ENCODE data around the gene XDH. TPM values are rescaled to one million over a fixed set of nuclear protein-coding genes. Genes with fewer than 3 reads are reported as not detected.

Gene XDH
- total and polyA plus RNA-seq, 2 donors (not counting 1 experiment from before 2014, with no cell fraction given) = 0.50 to 0.59 TPM

DNA sequence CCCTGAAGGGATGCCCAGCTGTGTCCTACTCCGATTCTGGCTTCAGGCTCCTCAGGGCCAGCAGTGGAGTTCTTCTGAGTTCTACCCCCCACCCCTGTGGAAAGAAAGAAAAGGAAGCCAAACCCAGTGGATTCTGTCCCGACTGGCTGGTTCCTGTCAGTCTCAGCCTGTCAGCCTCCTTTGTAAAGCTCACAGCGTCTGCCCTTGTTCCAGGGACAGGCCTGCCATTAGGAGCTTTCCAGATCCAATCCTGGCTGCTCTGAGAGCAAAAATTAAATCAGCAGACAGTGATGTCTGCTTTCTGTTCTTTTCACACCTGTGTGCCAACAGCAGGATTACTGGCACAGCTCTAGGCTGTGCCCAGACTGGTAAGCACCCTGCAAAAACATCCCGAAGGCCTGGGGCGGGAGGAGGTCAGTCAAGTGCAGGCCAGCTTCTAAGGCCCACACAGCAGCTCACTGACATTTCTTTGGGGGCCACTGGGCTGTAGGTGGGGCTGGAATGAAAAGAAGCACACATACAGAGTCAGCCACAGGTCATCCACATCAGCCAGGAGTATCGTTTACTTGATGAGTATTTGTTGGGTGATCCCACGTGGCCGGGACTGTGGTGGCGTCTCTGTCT, 111.5 kb downstream of the XDH start:
- H3K4me2 ChIP-seq (ENCODE audit: extremely low read depth, insufficient read depth, low read length) = no peak overlapping the region
- H3K27ac ChIP-seq (ENCODE audit: insufficient read depth, low read length) = no peak overlapping the region
- H3K9me3 ChIP-seq (ENCODE audit: control insufficient read depth, insufficient read depth, low read depth, low read length) = no peaks in the 10 kb centered on the region
- no peak overlapping the region for H3K9ac ChIP-seq (ENCODE audit: insufficient read depth, low read length)
- no peak overlapping the region for H3K4me3 ChIP-seq (replicated peaks in 1 of 4; ENCODE audit: control extremely low read depth in 1 of 4, insufficient read depth in 1 of 4, low read depth in 3 of 4, low read length in 4 of 4)
- TF ChIP-seq, protein P1, sequence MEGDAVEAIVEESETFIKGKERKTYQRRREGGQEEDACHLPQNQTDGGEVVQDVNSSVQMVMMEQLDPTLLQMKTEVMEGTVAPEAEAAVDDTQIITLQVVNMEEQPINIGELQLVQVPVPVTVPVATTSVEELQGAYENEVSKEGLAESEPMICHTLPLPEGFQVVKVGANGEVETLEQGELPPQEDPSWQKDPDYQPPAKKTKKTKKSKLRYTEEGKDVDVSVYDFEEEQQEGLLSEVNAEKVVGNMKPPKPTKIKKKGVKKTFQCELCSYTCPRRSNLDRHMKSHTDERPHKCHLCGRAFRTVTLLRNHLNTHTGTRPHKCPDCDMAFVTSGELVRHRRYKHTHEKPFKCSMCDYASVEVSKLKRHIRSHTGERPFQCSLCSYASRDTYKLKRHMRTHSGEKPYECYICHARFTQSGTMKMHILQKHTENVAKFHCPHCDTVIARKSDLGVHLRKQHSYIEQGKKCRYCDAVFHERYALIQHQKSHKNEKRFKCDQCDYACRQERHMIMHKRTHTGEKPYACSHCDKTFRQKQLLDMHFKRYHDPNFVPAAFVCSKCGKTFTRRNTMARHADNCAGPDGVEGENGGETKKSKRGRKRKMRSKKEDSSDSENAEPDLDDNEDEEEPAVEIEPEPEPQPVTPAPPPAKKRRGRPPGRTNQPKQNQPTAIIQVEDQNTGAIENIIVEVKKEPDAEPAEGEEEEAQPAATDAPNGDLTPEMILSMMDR (conservative IDR thresholded peaks at IDR 0.05 in 1 of 2, IDR thresholded peaks at IDR 0.05 in 1 of 2; ENCODE audit: low read depth in 1 of 2, low read length in 2 of 2) = no peak
- TF ChIP-seq EZH2 (IDR thresholded peaks at IDR 0.05; ENCODE audit: low read length, missing control alignments) = no peak
- no peak overlapping the region for H2AFZ ChIP-seq (ENCODE audit: low read length)
- no peaks in the 10 kb centered on the region for H3K36me3 ChIP-seq (ENCODE audit: control insufficient read depth, insufficient read depth, low read length)
- H3K79me2 ChIP-seq (ENCODE audit: control insufficient read depth, insufficient read depth, low read length) = no peaks in the 10 kb centered on the region
- DNase-seq (ENCODE audit: low read depth in 2 of 2) = no peak
- H3K27me3 ChIP-seq (ENCODE audit: control insufficient read depth, insufficient read depth, low read length) = no peaks in the 10 kb centered on the region
- H3K4me1 ChIP-seq (ENCODE audit: control insufficient read depth, extremely low read depth, insufficient read depth, low read length) = no peaks in the 10 kb centered on the region
- no peaks in the 10 kb centered on the region for H4K20me1 ChIP-seq (ENCODE audit: control insufficient read depth, extremely low read depth, insufficient read depth, low read length)

DNA sequence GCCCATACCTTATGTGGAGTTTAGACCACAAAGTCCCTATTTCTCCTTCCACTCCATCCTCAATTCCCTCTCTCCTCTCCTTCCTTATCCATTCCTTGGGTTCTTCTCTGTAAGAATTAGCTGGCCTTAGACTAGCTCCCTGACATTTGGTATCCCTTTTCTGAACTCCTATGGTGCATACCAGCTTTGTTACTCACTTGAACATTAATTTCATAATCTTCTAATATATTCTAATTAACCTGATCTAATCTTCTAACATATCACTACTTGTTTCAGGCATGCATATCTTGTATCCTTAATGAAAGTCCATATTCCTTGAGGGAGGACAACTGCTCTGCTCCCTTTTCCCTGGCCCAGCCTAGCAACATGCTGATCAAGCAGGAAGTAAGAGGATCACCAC, 114.2 kb downstream of the XDH start:
- H2AFZ ChIP-seq (ENCODE audit: low read length) = no peak overlapping the region
- TF ChIP-seq EZH2 (IDR thresholded peaks at IDR 0.05; ENCODE audit: low read length, missing control alignments) = no peak
- TF ChIP-seq, protein P1 (conservative IDR thresholded peaks at IDR 0.05 in 1 of 2, IDR thresholded peaks at IDR 0.05 in 1 of 2; ENCODE audit: low read depth in 1 of 2, low read length in 2 of 2) = no peak
- peaks cover 13% of the 10 kb centered on the region for H3K4me1 ChIP-seq (ENCODE audit: control insufficient read depth, extremely low read depth, insufficient read depth, low read length)
- DNase-seq (ENCODE audit: low read depth in 2 of 2) = no peak
- H3K4me2 ChIP-seq (ENCODE audit: extremely low read depth, insufficient read depth, low read length) = no peak overlapping the region
- H3K27me3 ChIP-seq (ENCODE audit: control insufficient read depth, insufficient read depth, low read length) = no peaks in the 10 kb centered on the region
- H4K20me1 ChIP-seq (ENCODE audit: control insufficient read depth, extremely low read depth, insufficient read depth, low read length) = no peaks in the 10 kb centered on the region
- no peaks in the 10 kb centered on the region for H3K36me3 ChIP-seq (ENCODE audit: control insufficient read depth, insufficient read depth, low read length)
- no peak overlapping the region for H3K9ac ChIP-seq (ENCODE audit: insufficient read depth, low read length)
- H3K79me2 ChIP-seq (ENCODE audit: control insufficient read depth, insufficient read depth, low read length) = no peaks in the 10 kb centered on the region
- H3K9me3 ChIP-seq (ENCODE audit: control insufficient read depth, insufficient read depth, low read depth, low read length) = no peaks in the 10 kb centered on the region
- H3K27ac ChIP-seq (ENCODE audit: insufficient read depth, low read length) = no peak overlapping the region
- H3K4me3 ChIP-seq (replicated peaks in 1 of 4; ENCODE audit: control extremely low read depth in 1 of 4, insufficient read depth in 1 of 4, low read depth in 3 of 4, low read length in 4 of 4) = no peak overlapping the region

GRCh38 chr2:31299547-31299946, 115.0 kb downstream of the XDH start:
- Histone ChIP-seq H3K4me2 (ENCODE audit: extremely low read depth, insufficient read depth, low read length) (no peak overlapping the region), H3K4me3 (replicated peaks in 1 of 4; ENCODE audit: control extremely low read depth in 1 of 4, insufficient read depth in 1 of 4, low read depth in 3 of 4, low read length in 4 of 4) (no peak overlapping the region), H3K9ac (ENCODE audit: insufficient read depth, low read length) (no peak overlapping the region), H3K27me3 (ENCODE audit: control insufficient read depth, insufficient read depth, low read length) (no peaks in the 10 kb centered on the region), H3K27ac (ENCODE audit: insufficient read depth, low read length) (no peak overlapping the region), H2AFZ (ENCODE audit: low read length) (no peak overlapping the region), H3K36me3 (ENCODE audit: control insufficient read depth, insufficient read depth, low read length) (no peaks in the 10 kb centered on the region), H3K4me1 (ENCODE audit: control insufficient read depth, extremely low read depth, insufficient read depth, low read length) (peaks cover 13% of the 10 kb centered on the region), H3K79me2 (ENCODE audit: control insufficient read depth, insufficient read depth, low read length) (no peaks in the 10 kb centered on the region), H4K20me1 (ENCODE audit: control insufficient read depth, extremely low read depth, insufficient read depth, low read length) (no peaks in the 10 kb centered on the region), H3K9me3 (ENCODE audit: control insufficient read depth, insufficient read depth, low read depth, low read length) (no peaks in the 10 kb centered on the region)
- DNase-seq (ENCODE audit: low read depth in 2 of 2) = no peak
- TF ChIP-seq EZH2 (IDR thresholded peaks at IDR 0.05; ENCODE audit: low read length, missing control alignments) = no peak
- TF ChIP-seq, protein P1 (conservative IDR thresholded peaks at IDR 0.05 in 1 of 2, IDR thresholded peaks at IDR 0.05 in 1 of 2; ENCODE audit: low read depth in 1 of 2, low read length in 2 of 2) = no peak
